ENCODE measurements around the gene HOXA5. TPM values are rescaled to one million over a fixed set of nuclear protein-coding genes. Genes with fewer than 3 reads are reported as not detected.

HOXA5 gene
- total RNA-seq, result 7.4 and 8.3 TPM in 2 replicates

GRCh38 chr7:27143023-27143949, at the start of gene HOXA5:
HOXA5 (minus strand) TSS chr7:27143681; CDS start chr7:27143607, 74 bp downstream.

GRCh38 chr7:27185013-27185853, 41.8 kb upstream of the HOXA5 start, which contains the start of gene HOXA11:
HOXA11 (minus strand) TSS chr7:27185232; CDS start chr7:27185144, 88 bp downstream.

GRCh38 chr7:27173956-27174873, 30.7 kb upstream of the HOXA5 start, which contains the start of gene HOXA10:
HOXA10 (minus strand) TSS chr7:27174320; CDS start chr7:27174306, 14 bp downstream.

GRCh38 chr7:27165089-27165995, 21.9 kb upstream of the HOXA5 start, which contains the start of gene HOXA9:
HOXA9 (minus strand) TSS chr7:27165537; CDS start chr7:27165457, 80 bp downstream.

GRCh38 chr7:27156508-27156898, 13.0 kb upstream of the HOXA5 start, which contains the start of gene HOXA7:
HOXA7 (minus strand) TSS chr7:27156675; CDS start chr7:27156545, 130 bp downstream.

GRCh38 chr7:27151931-27152815, 8.7 kb upstream of the HOXA5 start, which contains the start of gene HOXA3:
HOXA3 (minus strand) TSS chr7:27152583; CDS start chr7:27110640, 41,943 bp downstream.

GRCh38 chr7:27147199-27148030, 3.9 kb upstream of the HOXA5 start, which contains the start of gene HOXA6:
HOXA6 (minus strand) TSS chr7:27147774; CDS start chr7:27147749, 25 bp downstream.

GRCh38 chr7:27130540-27131389, 12.7 kb downstream of the HOXA5 start, which contains the start of gene HOXA4:
HOXA4 (minus strand) TSS chr7:27130757; CDS start chr7:27130733, 24 bp downstream.

GRCh38 chr7:27102581-27103442, 40.7 kb downstream of the HOXA5 start, which contains the start of gene HOXA2:
HOXA2 (minus strand) TSS chr7:27102683; CDS start chr7:27102500, 183 bp downstream.

GRCh38 chr7:27095897-27096767, 47.3 kb downstream of the HOXA5 start, which contains the start of gene HOXA1:
HOXA1 (minus strand) TSS chr7:27096000; CDS start chr7:27095912, 88 bp downstream.

Other genes with a start within 250 kb of the HOXA5 start
- gene HOXA1, start 47.7 kb downstream of the HOXA5 start, total RNA-seq, result 0.49 and 0.63 TPM in 2 replicates
- 0.44 and 0.49 TPM in 2 replicates for gene HOXA2, start 41.0 kb downstream of the HOXA5 start, total RNA-seq
- 0.16 and 0.57 TPM in 2 replicates for gene HOXA4, start 12.9 kb downstream of the HOXA5 start, total RNA-seq
- gene HOXA6, start 4.1 kb upstream of the HOXA5 start, total RNA-seq, result 2.3 and 6.9 TPM in 2 replicates
- gene HOXA3, start 8.9 kb upstream of the HOXA5 start, total RNA-seq, result 0.97 and 2.3 TPM in 2 replicates
- 1.5 and 2.1 TPM in 2 replicates for gene HOXA7, start 13.0 kb upstream of the HOXA5 start, total RNA-seq
- 5.0 and 5.7 TPM in 2 replicates for gene HOXA9, start 21.9 kb upstream of the HOXA5 start, total RNA-seq
- gene HOXA10, start 30.6 kb upstream of the HOXA5 start, total RNA-seq, result 2.3 and 2.6 TPM in 2 replicates
- gene HOXA11, start 41.6 kb upstream of the HOXA5 start, total RNA-seq, result 0.31 and 0.49 TPM in 2 replicates
- gene HOXA13, start 56.4 kb upstream of the HOXA5 start, total RNA-seq, result not detected in 2 replicates
- gene EVX1, start 99.1 kb upstream of the HOXA5 start, total RNA-seq, result not detected in 2 replicates

Measured in bladder microvascular endothelial cell (primary cell).